HepG2 (cell line): ENCODE data around the gene ADAMTS17. TPM values are rescaled to one million over a fixed set of nuclear protein-coding genes. Genes with fewer than 3 reads are reported as not detected.

Experiments used
- ATAC-seq: fragments of 200-7000 bp; cut with Tn5 transposase; 3 replicates; pipeline ENCODE4 v1.9.1; 2020; ENCODE audit warnings: mild to moderate bottlenecking, moderate library complexity
- BruUV-seq: library from RNA; stranded (reverse); fragments of 400-500 nt; replicated peaks from 2 replicates; lab custom pipeline; 2021; lab: Mats Ljungman, UMichigan
- CTCF ChIA-PET: fragments of 300-600 bp; formaldehyde crosslinking; extraction: SDS; loops from one replicate; lab custom pipeline; 2021; ENCODE audit warnings: low total read pairs, inconsistent platforms, low intra/inter-chr PET ratio; lab: Yijun Ruan, JAX
- POLR2A ChIA-PET: fragments of 350-600 bp; sonication (Branson Sonifier 250); formaldehyde crosslinking; loops from one replicate; lab custom pipeline; 2020; ENCODE audit warnings: antibody characterized with exemption, inconsistent platforms; lab: Yijun Ruan, JAX
- DNase-seq: peaks from one replicate; pipeline ENCODE4 v3.0.0-alpha.2; 2015; ENCODE audit warnings: low spot score
- FAIRE-seq: peaks from 3 replicates; lab custom pipeline; 2011; peaks lifted over from hg19 to GRCh38; lab: Jason Lieb, UNC
- H2AFZ ChIP-seq: one replicate; pipeline ENCODE4 v1.6.1; 2011; ENCODE audit warnings: low read length, inconsistent platforms
- H3K27ac ChIP-seq: fragments of 300-600 bp; 3 replicates; pipeline ENCODE4 v1.8.0; 2011; ENCODE audit warnings: mixed run types, mild to moderate bottlenecking, mixed read lengths, low read length, inconsistent platforms; ENCODE audit not compliant: insufficient read depth; ENCODE audit errors: extremely low read length
- H3K27me3 ChIP-seq, 2 experiments: fragments of 200-600 bp in 1 of 2; 2 replicates in 1 of 2; 3 replicates in 1 of 2; pipeline versions ENCODE4 v1.6.0 to v1.8.0; 2011; ENCODE audit warnings: low read length in 2 of 2, mild to moderate bottlenecking in 2 of 2, moderate library complexity in 2 of 2, inconsistent platforms in 1 of 2; ENCODE audit not compliant: insufficient read depth in 2 of 2, control insufficient read depth in 1 of 2
- H3K36me3 ChIP-seq, 2 experiments: fragments of 200-600 bp in 1 of 2; replicated peaks in 1 of 2; 2 replicates in 1 of 2; 3 replicates in 1 of 2; pipeline versions ENCODE4 v1.5.1 to v1.8.0; 2011; ENCODE audit warnings: low read length in 2 of 2, inconsistent platforms in 1 of 2; ENCODE audit not compliant: insufficient read depth in 2 of 2, control insufficient read depth in 1 of 2
- H3K4me1 ChIP-seq: 2 replicates; pipeline ENCODE4 v1.5.1; 2012; ENCODE audit warnings: low read length, inconsistent platforms; ENCODE audit not compliant: insufficient read depth
- H3K4me2 ChIP-seq: 2 replicates; pipeline ENCODE4 v1.6.0; 2011; ENCODE audit warnings: low read depth, low read length, inconsistent platforms
- H3K4me3 ChIP-seq, 3 experiments: fragments of 200-600 bp in 1 of 3; sonication (generic), shearing (Covaris generic) in 1 of 3; replicated peaks in 1 of 3; 2 replicates each; pipeline ENCODE4 v1.5.1; 2011 to 2016; ENCODE audit warnings: low read length in 3 of 3, inconsistent platforms in 2 of 3, low read depth in 2 of 3, mild to moderate bottlenecking in 2 of 3, control low read depth in 1 of 3, mixed read lengths in 1 of 3; ENCODE audit not compliant: insufficient read depth in 1 of 3
- H3K79me2 ChIP-seq: one replicate; pipeline ENCODE4 v1.6.1; 2011; ENCODE audit warnings: low read length, inconsistent platforms; ENCODE audit not compliant: insufficient read depth
- H3K9ac ChIP-seq: 2 replicates; pipeline ENCODE4 v1.6.0; 2011; ENCODE audit warnings: mild to moderate bottlenecking, low read depth, low read length, inconsistent platforms; ENCODE audit not compliant: insufficient read depth
- H3K9me3 ChIP-seq: 2 replicates; pipeline ENCODE4 v1.5.1; 2012; ENCODE audit warnings: mild to moderate bottlenecking, low read length
- H4K20me1 ChIP-seq: 2 replicates; pipeline ENCODE4 v1.6.0; 2011; ENCODE audit warnings: inconsistent platforms, mild to moderate bottlenecking, low read length, moderate library complexity; ENCODE audit not compliant: insufficient read depth
- AGO1 ChIP-seq: fragments of 200-400 bp; formaldehyde crosslinking; IDR thresholded peaks from 2 replicates; pipeline ENCODE4 v1.6.1; 2017; ENCODE audit warnings: mild to moderate bottlenecking, low read depth, low read length, moderate library complexity; ENCODE audit not compliant: poor library complexity, severe bottlenecking
- CHCHD3 ChIP-seq: sonication (generic); formaldehyde crosslinking; IDR thresholded peaks from 2 replicates; pipeline ENCODE4 v1.8.0; 2022; ENCODE audit warnings: mild to moderate bottlenecking, missing genetic modification reagents, moderate library complexity
- FLYWCH1 ChIP-seq: sonication (generic); formaldehyde crosslinking; IDR thresholded peaks from 2 replicates; pipeline ENCODE4 v1.8.1; 2023; ENCODE audit warnings: mild to moderate bottlenecking, missing genetic modification reagents
- MLX ChIP-seq: IDR thresholded peaks from 2 replicates; pipeline ENCODE4 v1.6.1; 2016
- ZGPAT ChIP-seq: IDR thresholded peaks from 2 replicates; pipeline ENCODE4 v1.6.1; 2016; ENCODE audit warnings: mild to moderate bottlenecking
- ZNF275 ChIP-seq: sonication (generic); formaldehyde crosslinking; IDR thresholded peaks from 2 replicates; pipeline ENCODE4 v1.8.0; 2022; ENCODE audit warnings: missing genetic modification reagents, mild to moderate bottlenecking, inconsistent platforms, borderline replicate concordance
- ZNF710 ChIP-seq: sonication (generic); formaldehyde crosslinking; IDR thresholded peaks from 2 replicates; pipeline ENCODE4 v1.5.0; 2020; ENCODE audit warnings: mild to moderate bottlenecking, missing genetic modification reagents, borderline replicate concordance
- ZNF724P ChIP-seq: sonication (generic); formaldehyde crosslinking; IDR thresholded peaks from 2 replicates; pipeline ENCODE4 v1.8.0; 2022; ENCODE audit warnings: missing genetic modification reagents, borderline replicate concordance
- WGBS: methylation state at CpG from one replicate; pipeline ENCODE4 v1.1.6; 2017; ENCODE audit warnings: low lambda C conversion rate; 5-methylcytosine and 5-hydroxymethylcytosine counted together
- in situ Hi-C: cut with HindIII; loops from 2 replicates; pipeline ENCODE4 v1.10.0; 2017; ENCODE audit warnings: low pct_unique_long_range_greater_than_20kb; ENCODE audit not compliant: extremely low pct_ligation_motif_present
- intact Hi-C: fragments of 100-400 bp; cut with micrococcal nuclease; formaldehyde crosslinking; loops from one replicate; pipeline ENCODE4 v1.10.0; 2022; ENCODE audit not compliant: unreplicated experiment
- polyA plus RNA-seq, 8 experiments: library from polyadenylated mRNA; depleted of rRNA in 3 of 8; stranded (reverse) in 7 of 8; unstranded in 1 of 8; fragments of >200 nt; fragmentation: Illumina TruSeq in 4 of 8; extraction: Trizol in 4 of 8; gene quantifications; 2 replicates each; pipeline versions ENCODE4 v1.2.1 to v1.2.3, GENCODE V29; 2011 to 2016; ENCODE audit warnings: low read depth in 4 of 8, missing spikeins in 1 of 8, mixed read lengths in 1 of 8; ENCODE audit not compliant: insufficient read depth in 1 of 8
- total RNA-seq, 5 experiments: library from RNA; depleted of rRNA; stranded (reverse); fragments of >200 nt; fragmentation: Illumina TruSeq; extraction: Trizol; gene quantifications; 2 replicates each; pipeline ENCODE4 v1.2.3, GENCODE V29; 2016; ENCODE audit warnings: low read depth in 1 of 5

ADAMTS17 gene
- total and polyA plus RNA-seq, 2 of the 13 experiments (the other 11 are each of a cell fraction or from before 2014, with no cell fraction given) = 0.02 to 0.04 TPM

GRCh38 chr15:100159436-100159835, 182.3 kb downstream of the ADAMTS17 start (continued):
- TF ChIP-seq ZNF275 (CRISPR knock-in tag) (no peak), ZGPAT (no peak), ZNF724P (no peak), FLYWCH1 (no peak)

GRCh38 chr15:100158356-100158755, 183.4 kb downstream of the ADAMTS17 start:
- no peak overlapping the region for H2AFZ ChIP-seq
- in situ Hi-C loops (no loop called here), intact Hi-C loops (no loop called here)
- no peak overlapping the region for H3K9ac ChIP-seq
- H3K27me3 ChIP-seq = no peaks in the 10 kb centered on the region
- H3K4me2 ChIP-seq = no peak overlapping the region
- ChIA-PET POLR2A (no interaction called here), CTCF (no interaction called here)
- no peak for TF ChIP-seq CHCHD3 (CRISPR knock-in tag)
- no peak for TF ChIP-seq MLX (CRISPR knock-in tag)
- no peak for TF ChIP-seq AGO1
- TF ChIP-seq ZNF710 (CRISPR knock-in tag) = no peak
- BruUV-seq = no TSS peak
- DNase-seq = no peak
- H3K9me3 ChIP-seq = no peaks in the 10 kb centered on the region
- H3K4me3 ChIP-seq = no peak overlapping the region
- no peaks in the 10 kb centered on the region for H3K79me2 ChIP-seq
- 31% methylated on average over 4 of the region's 4 CpGs for WGBS
- no peaks in the 10 kb centered on the region for H4K20me1 ChIP-seq
- no peak for FAIRE-seq
- no peak overlapping the region for H3K27ac ChIP-seq
- no peaks in the 10 kb centered on the region for H3K36me3 ChIP-seq
- ATAC-seq = no peak
- no peaks in the 10 kb centered on the region for H3K4me1 ChIP-seq
